ENCODE measurements around the gene RB1. TPM values are rescaled to one million over a fixed set of nuclear protein-coding genes. Genes with fewer than 3 reads are reported as not detected.

The RB1 gene
- total and polyA plus RNA-seq, 12 donors = 10.4 to 78.0 (median 45.7) TPM

GRCh38 chr13:48528720-48529119, 225.2 kb downstream of the RB1 start:
- Histone ChIP-seq H3K27ac (no peak overlapping the region), H3K4me3 (peak overlapping the region in 1 of 4 donors; percentile 2), H3K36me3 (replicated peaks in 1 of 2) (no peaks in the 10 kb centered on the region), H3K9me3 (replicated peaks in 1 of 3) (no peaks in the 10 kb centered on the region), H3K27me3 (no peaks in the 10 kb centered on the region), H3K4me1 (replicated peaks in 1 of 2) (peaks cover 0 to 29% of the 10 kb centered on the region in 2 donors)
- intact Hi-C loops (cut with DNase I) = loop anchor here in 1 of 2 donors (10.0 kb wide), 1 partner anchor 46 kb away; no protein-coding TSS in a partner anchor
- TF ChIP-seq CTCF (IDR thresholded peaks at IDR 0.05) (no peak), POLR2A (IDR thresholded peaks at IDR 0.05) (no peak)
- DNase-seq = no peak
- 77 to 84% (median 80%) methylated on average over 3 of the region's 3 CpGs for WGBS, 4 donors

- TF ChIP-seq CTCF (IDR thresholded peaks at IDR 0.05) = no peak
- no peak for TF ChIP-seq POLR2A (IDR thresholded peaks at IDR 0.05)
- Histone ChIP-seq H3K4me3 (no peak overlapping the region), H3K36me3 (replicated peaks in 1 of 2) (no peaks in the 10 kb centered on the region), H3K27ac (no peak overlapping the region), H3K27me3 (no peaks in the 10 kb centered on the region), H3K9me3 (replicated peaks in 1 of 3) (no peaks in the 10 kb centered on the region), H3K4me1 (replicated peaks in 1 of 2) (peaks cover 0 to 29% of the 10 kb centered on the region in 2 donors)
- intact Hi-C loops (cut with DNase I) = no loop called here
- WGBS, 4 donors = 90 to 96% (median 91%) methylated on average over 6 of the region's 6 CpGs
- no peak for DNase-seq
These were observed 227.3 kb downstream of the RB1 start for GRCh38 chr13:48530833-48531232.

Small RNA genes within 50 kb of the gene (small RNA-seq; reads per million reads assigned to genes)
- 0 reads per million in 2 donors for gene RF00017

Other genes with a start within 250 kb of the RB1 start
- 10 to 100 TPM; 12.9 to 47.7 (median 35.7) TPM for gene MED4, start 208.6 kb upstream of the RB1 start, total RNA-seq
- gene MED4, start 208.6 kb upstream of the RB1 start, polyA plus RNA-seq = 10 to 100 TPM; 33.5 to 93.1 (median 45.7) TPM
- gene ITM2B, start 70.5 kb upstream of the RB1 start, total RNA-seq = 100 to 1,000 TPM; 381 to 935 (median 735) TPM
- gene ITM2B, start 70.5 kb upstream of the RB1 start, polyA plus RNA-seq = 1,000 to 10,000 TPM in 1 of 3 donors, 100 to 1,000 TPM in 2; 229 to 1,235 (median 504) TPM
- 10 to 100 TPM in 8 of 9 donors, 1 to 10 TPM in 1; 8.6 to 56.6 (median 27.5) TPM for gene LPAR6, start 109.4 kb downstream of the RB1 start, total RNA-seq
- 10 to 100 TPM; 20.3 to 56.2 (median 55.7) TPM for gene LPAR6, start 109.4 kb downstream of the RB1 start, polyA plus RNA-seq
- 10 to 100 TPM in 7 of 9 donors, 1 to 10 TPM in 2; 9.8 to 29.0 (median 12.6) TPM for gene RCBTB2, start 229.3 kb downstream of the RB1 start, total RNA-seq
- 10 to 100 TPM; 14.0 to 36.4 (median 20.0) TPM for gene RCBTB2, start 229.3 kb downstream of the RB1 start, polyA plus RNA-seq